Left lung (tissue), 10 donors: Measurements from ENCODE around the gene RRP1. TPM values are rescaled to one million over a fixed set of nuclear protein-coding genes. Genes with fewer than 3 reads are reported as not detected.

Experiments used
- ATAC-seq: fragments of 200-7000 bp; cut with Tn5 transposase; one replicate; pipeline ENCODE4 v1.9.1; 2020; ENCODE audit warnings: moderate library complexity
- DNase-seq, 4 donors: peaks; one replicate each; pipeline ENCODE4 v3.0.0-alpha.2; 2013 to 2020
- H3K27ac ChIP-seq, 2 donors: fragments of 200-600 bp; sonication (generic) in 1 of 2; one replicate each; pipeline versions ENCODE4 v1.5.0 to v1.8.0; 2020 to 2021
- H3K27me3 ChIP-seq, 2 donors: fragments of 200-600 bp; sonication (generic) in 1 of 2; one replicate each; pipeline versions ENCODE4 v1.5.0 to v1.8.0; 2020 to 2021
- H3K36me3 ChIP-seq, 2 donors: fragments of 200-600 bp; sonication (generic) in 1 of 2; one replicate each; pipeline versions ENCODE4 v1.5.0 to v1.8.0; 2020 to 2021
- H3K4me1 ChIP-seq, 2 donors: fragments of 200-600 bp; one replicate each; pipeline ENCODE4 v1.8.0; 2021
- H3K4me3 ChIP-seq, 2 donors: fragments of 200-600 bp; sonication (generic) in 1 of 2; one replicate each; pipeline versions ENCODE4 v1.5.0 to v1.8.0; 2020 to 2021; ENCODE audit warnings: mild to moderate bottlenecking in 1 of 2
- H3K9me3 ChIP-seq, 2 donors: fragments of 200-600 bp; sonication (generic) in 1 of 2; one replicate each; pipeline versions ENCODE4 v1.5.0 to v1.8.0; 2020 to 2021
- intact Hi-C, 2 donors: fragments of 100-400 bp; cut with DNase I; formaldehyde crosslinking; loops; one replicate each; pipeline versions ENCODE4 v1.11.2 to v1.14.2; 2022
- polyA plus RNA-seq, 6 donors: library from polyadenylated mRNA; unstranded; fragments of 120-200 nt; gene quantifications; one replicate each; pipeline ENCODE4 v1.2.1, GENCODE V29; 2013; ENCODE audit not compliant: insufficient read length in 6 of 6
- total RNA-seq, 2 donors: library from RNA; stranded (reverse); fragmentation: NEBNext Ultra II Directional; extraction: Animal tissue kit (Norgen Biotek cat#: 25700); gene quantifications; one replicate each; pipeline ENCODE4 v1.2.1, GENCODE V29; 2021
- TF ChIP-seq, protein P1 (sequence below), 2 donors: fragments of 200-600 bp; sonication (generic) in 1 of 2; IDR thresholded peaks; one replicate each; pipeline versions ENCODE4 v1.5.0 to v1.8.0; 2021; ENCODE audit warnings: antibody characterized with exemption in 2 of 2
- donor health status: DM: no; HTN: yes; CAD: no.
- donor health status: DM: no; HTN: no; CAD: no.

The RRP1 gene
- total and polyA plus RNA-seq, 8 donors: 16.1 to 28.0 (median 26.2) TPM

DNA sequence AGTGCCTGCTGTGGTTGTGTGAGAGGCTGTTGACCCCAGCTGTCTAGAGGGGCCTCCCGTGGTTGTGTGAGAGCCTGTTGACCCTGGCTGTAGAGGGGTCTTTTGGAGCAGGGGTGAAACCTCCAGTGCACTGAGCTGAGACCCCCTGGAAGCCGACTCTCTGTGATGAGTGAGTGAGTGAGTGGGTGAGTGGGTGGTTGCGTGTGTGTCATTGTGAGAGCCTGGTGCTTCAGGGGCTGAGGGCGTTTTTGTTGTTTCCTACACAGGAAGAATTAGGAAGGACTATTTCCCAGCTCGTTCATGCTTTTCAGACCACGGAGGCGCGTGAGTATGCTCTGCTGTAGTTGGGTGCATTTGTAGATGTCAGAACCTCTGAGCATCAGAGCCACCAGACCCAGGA is 3.0 kb downstream of the RRP1 start:
- Histone ChIP-seq H3K27ac (no peak overlapping the region), H3K27me3 (no peaks in the 10 kb centered on the region), H3K36me3 (peaks cover 0 to 60% of the 10 kb centered on the region in 2 donors), H3K4me1 (peaks cover 6 to 29% of the 10 kb centered on the region in 2 donors), H3K9me3 (no peaks in the 10 kb centered on the region), H3K4me3 (no peak overlapping the region)
- DNase-seq (no peak), ATAC-seq (no peak)
- TF ChIP-seq, protein P1, sequence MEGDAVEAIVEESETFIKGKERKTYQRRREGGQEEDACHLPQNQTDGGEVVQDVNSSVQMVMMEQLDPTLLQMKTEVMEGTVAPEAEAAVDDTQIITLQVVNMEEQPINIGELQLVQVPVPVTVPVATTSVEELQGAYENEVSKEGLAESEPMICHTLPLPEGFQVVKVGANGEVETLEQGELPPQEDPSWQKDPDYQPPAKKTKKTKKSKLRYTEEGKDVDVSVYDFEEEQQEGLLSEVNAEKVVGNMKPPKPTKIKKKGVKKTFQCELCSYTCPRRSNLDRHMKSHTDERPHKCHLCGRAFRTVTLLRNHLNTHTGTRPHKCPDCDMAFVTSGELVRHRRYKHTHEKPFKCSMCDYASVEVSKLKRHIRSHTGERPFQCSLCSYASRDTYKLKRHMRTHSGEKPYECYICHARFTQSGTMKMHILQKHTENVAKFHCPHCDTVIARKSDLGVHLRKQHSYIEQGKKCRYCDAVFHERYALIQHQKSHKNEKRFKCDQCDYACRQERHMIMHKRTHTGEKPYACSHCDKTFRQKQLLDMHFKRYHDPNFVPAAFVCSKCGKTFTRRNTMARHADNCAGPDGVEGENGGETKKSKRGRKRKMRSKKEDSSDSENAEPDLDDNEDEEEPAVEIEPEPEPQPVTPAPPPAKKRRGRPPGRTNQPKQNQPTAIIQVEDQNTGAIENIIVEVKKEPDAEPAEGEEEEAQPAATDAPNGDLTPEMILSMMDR (IDR thresholded peaks at IDR 0.05): no peak
- intact Hi-C loops: no loop called here

GRCh38 chr21:43793243-43793642 is 3.9 kb downstream of the RRP1 start:
- peaks cover 6 to 29% of the 10 kb centered on the region in 2 donors for H3K4me1 ChIP-seq
- DNase-seq (peak in 1 of 4 donors; percentile 72), ATAC-seq (no peak)
- H3K36me3 ChIP-seq: peaks cover 0 to 68% of the 10 kb centered on the region in 2 donors
- TF ChIP-seq, protein P1 (IDR thresholded peaks at IDR 0.05): no peak
- H3K4me3 ChIP-seq: no peak overlapping the region
- intact Hi-C loops: no loop called here
- H3K27ac ChIP-seq: no peak overlapping the region
- H3K27me3 ChIP-seq: no peaks in the 10 kb centered on the region
- H3K9me3 ChIP-seq: no peaks in the 10 kb centered on the region

DNA sequence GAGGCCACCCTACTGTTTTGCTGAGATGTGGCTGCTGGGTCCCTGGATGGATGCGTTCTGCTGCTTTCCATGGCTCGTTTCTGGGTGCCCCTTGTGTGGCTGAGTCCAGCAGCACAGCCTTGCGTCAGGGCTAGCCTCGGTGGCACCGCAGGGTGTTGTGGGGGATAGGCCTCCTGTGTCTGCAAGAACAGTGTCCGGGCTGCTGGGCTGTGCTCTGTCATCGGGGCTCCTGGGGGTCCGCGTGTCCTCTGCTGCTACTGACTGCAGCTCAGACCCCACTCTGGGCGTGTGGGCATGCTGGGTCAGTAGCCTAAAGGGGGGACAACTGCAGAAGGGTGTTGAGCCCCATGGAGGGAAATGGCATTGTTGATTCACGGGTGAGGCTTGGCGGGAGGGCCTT is 4.9 kb downstream of the RRP1 start:
- Histone ChIP-seq H3K9me3 (no peaks in the 10 kb centered on the region), H3K27me3 (no peaks in the 10 kb centered on the region), H3K27ac (no peak overlapping the region), H3K4me3 (no peak overlapping the region), H3K4me1 (peaks cover 6 to 24% of the 10 kb centered on the region in 2 donors), H3K36me3 (peaks cover 0 to 79% of the 10 kb centered on the region in 2 donors)
- intact Hi-C loops: no loop called here
- peak in 1 of 4 donors; percentile 76 for DNase-seq
- TF ChIP-seq, protein P1 (IDR thresholded peaks at IDR 0.05): no peak
- no peak for ATAC-seq

DNA sequence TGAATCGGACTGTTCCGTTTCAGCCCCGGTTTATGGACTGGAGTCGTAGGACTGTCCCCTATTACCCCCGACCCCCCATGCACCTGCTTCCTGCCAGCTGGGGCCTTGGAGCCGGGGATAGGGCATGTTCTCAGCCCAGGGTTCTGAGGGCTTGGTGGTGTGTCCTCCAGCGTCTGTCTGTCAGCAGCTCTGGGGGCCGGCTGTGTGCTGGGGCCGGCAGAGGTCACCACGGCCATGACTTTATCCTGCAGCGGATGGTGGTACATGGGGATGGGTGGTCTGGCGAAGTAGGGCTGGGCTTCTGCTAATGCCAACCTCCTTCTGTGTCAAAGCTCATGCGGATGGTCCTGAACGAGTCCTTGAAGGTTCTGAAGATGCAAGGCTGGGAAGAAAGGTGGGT is 5.5 kb downstream of the RRP1 start:
- no peaks in the 10 kb centered on the region for H3K9me3 ChIP-seq
- ATAC-seq: no peak
- no peak overlapping the region for H3K4me3 ChIP-seq
- H3K27ac ChIP-seq: no peak overlapping the region
- peaks cover 6 to 20% of the 10 kb centered on the region in 2 donors for H3K4me1 ChIP-seq
- intact Hi-C loops: no loop called here
- TF ChIP-seq, protein P1 (IDR thresholded peaks at IDR 0.05): no peak
- H3K27me3 ChIP-seq: no peaks in the 10 kb centered on the region
- no peak for DNase-seq
- H3K36me3 ChIP-seq: peaks cover 0 to 84% of the 10 kb centered on the region in 2 donors

- Histone ChIP-seq H3K9me3 (no peaks in the 10 kb centered on the region), H3K4me1 (no peaks in the 10 kb centered on the region), H3K27ac (no peak overlapping the region), H3K36me3 (peaks cover 0 to 100% of the 10 kb centered on the region in 2 donors), H3K27me3 (no peaks in the 10 kb centered on the region), H3K4me3 (no peak overlapping the region)
- TF ChIP-seq, protein P1 (IDR thresholded peaks at IDR 0.05): no peak
- intact Hi-C loops: no loop called here
- DNase-seq: no peak
- no peak for ATAC-seq
Measured at GRCh38 chr21:43797415-43797814, 8.0 kb downstream of the RRP1 start.
